T-helper 1 cell treated with Interleukin-12 subunit alpha and Interleukin-12 subunit beta and Interleukin-4 antibody, amounts not matched to agents 30 ng/mL and 1 ng/mL, for 36 hours (primary cell): ENCODE measurements around the gene CYP26B1. TPM values are rescaled to one million over a fixed set of nuclear protein-coding genes. Genes with fewer than 3 reads are reported as not detected.

Experiments used
- intact Hi-C: fragments of 100-400 bp; cut with micrococcal nuclease; formaldehyde crosslinking; loops from one replicate; pipeline ENCODE4 v1.15.1; 2024
- total RNA-seq: library from RNA; stranded (reverse); gene quantifications from 2 replicates; pipeline ENCODE4 v1.2.3, GENCODE V29; 2022

CYP26B1 gene
- total RNA-seq = not detected in 2 replicates

GRCh38 chr2:72147303-72147971, at the start of gene CYP26B1:
Gene CYP26B1, minus strand, starts transcription at chr2:72147862. Its CDS starts 28 bp downstream, at chr2:72147834.
- intact Hi-C loops = loop anchor here (5.0 kb wide), 1 partner anchor 1260 kb away; no protein-coding TSS in a partner anchor

GRCh38 chr2:72193723-72194122, 46.1 kb upstream of the CYP26B1 start:
- intact Hi-C loops = no loop called here

- intact Hi-C loops = no loop called here
Observed at GRCh38 chr2:72191441-72191840, 43.8 kb upstream of the CYP26B1 start.

GRCh38 chr2:72185206-72185605, 37.5 kb upstream of the CYP26B1 start:
- intact Hi-C loops = no loop called here

- intact Hi-C loops = no loop called here
Observed at GRCh38 chr2:72183466-72183865, 35.8 kb upstream of the CYP26B1 start.

- intact Hi-C loops = no loop called here
Observed at GRCh38 chr2:72183016-72183415, 35.4 kb upstream of the CYP26B1 start.

- intact Hi-C loops = no loop called here
Observed at GRCh38 chr2:72182547-72182946, 34.9 kb upstream of the CYP26B1 start.

- intact Hi-C loops = no loop called here
Observed at GRCh38 chr2:72181616-72182015, 34.0 kb upstream of the CYP26B1 start.

GRCh38 chr2:72180351-72180750, 32.7 kb upstream of the CYP26B1 start:
- intact Hi-C loops = no loop called here

GRCh38 chr2:72178551-72178950, 30.9 kb upstream of the CYP26B1 start:
- intact Hi-C loops = no loop called here

- intact Hi-C loops = no loop called here
Observed at GRCh38 chr2:72176281-72176680, 28.6 kb upstream of the CYP26B1 start.

- intact Hi-C loops = no loop called here
Observed at GRCh38 chr2:72175636-72176035, 28.0 kb upstream of the CYP26B1 start.

- intact Hi-C loops = no loop called here
Observed at GRCh38 chr2:72173640-72174321, 26.1 kb upstream of the CYP26B1 start.

- intact Hi-C loops = no loop called here
Observed at GRCh38 chr2:72172478-72172877, 24.8 kb upstream of the CYP26B1 start.

- intact Hi-C loops = no loop called here
Observed at GRCh38 chr2:72166279-72166678, 18.6 kb upstream of the CYP26B1 start.

- intact Hi-C loops = no loop called here
Observed at GRCh38 chr2:72165792-72166191, 18.1 kb upstream of the CYP26B1 start.

GRCh38 chr2:72162574-72162973, 14.9 kb upstream of the CYP26B1 start:
- intact Hi-C loops = no loop called here

GRCh38 chr2:72159211-72159993, 11.7 kb upstream of the CYP26B1 start:
- intact Hi-C loops = no loop called here

GRCh38 chr2:72157871-72158771, 10.5 kb upstream of the CYP26B1 start:
- intact Hi-C loops = no loop called here

- intact Hi-C loops = no loop called here
Observed at GRCh38 chr2:72156872-72157271, 9.2 kb upstream of the CYP26B1 start.

- intact Hi-C loops = no loop called here
Observed at GRCh38 chr2:72155737-72156136, 8.1 kb upstream of the CYP26B1 start.
